CD14-positive monocyte (primary cell): Measurements from ENCODE around the gene UGT1A9. TPM values are rescaled to one million over a fixed set of nuclear protein-coding genes. Genes with fewer than 3 reads are reported as not detected.

Source experiments
- DNase-seq, 3 donors: peaks; one replicate each; pipeline ENCODE4 v3.0.0-alpha.2; 2011 to 2022
- H2AFZ ChIP-seq: 2 replicates; pipeline ENCODE4 v1.6.0; 2012; ENCODE audit warnings: mild to moderate bottlenecking, low read depth, low read length, inconsistent platforms; ENCODE audit not compliant: insufficient read depth, poor library complexity, severe bottlenecking
- H3K27ac ChIP-seq, 2 donors: 1 replicate in 1 of 2; 2 replicates in 1 of 2; pipeline ENCODE4 v1.5.1; 2012 to 2013; ENCODE audit warnings: low read length in 2 of 2, control low read depth in 1 of 2, inconsistent platforms in 1 of 2, low read depth in 1 of 2, mild to moderate bottlenecking in 1 of 2
- H3K27me3 ChIP-seq, 2 donors: one replicate each; pipeline versions ENCODE4 v1.6.0 to v1.6.1; 2011 to 2013; ENCODE audit warnings: low read length in 2 of 2; ENCODE audit not compliant: control insufficient read depth in 2 of 2, insufficient read depth in 2 of 2
- H3K36me3 ChIP-seq, 2 donors: replicated peaks in 1 of 2; 1 replicate in 1 of 2; 2 replicates in 1 of 2; pipeline versions ENCODE4 v1.5.1 to v1.6.1; 2012 to 2013; ENCODE audit warnings: low read length in 2 of 2, control low read depth in 1 of 2, inconsistent platforms in 1 of 2, mild to moderate bottlenecking in 1 of 2; ENCODE audit not compliant: insufficient read depth in 2 of 2, control insufficient read depth in 1 of 2
- H3K4me1 ChIP-seq, 2 donors: 1 replicate in 1 of 2; 2 replicates in 1 of 2; pipeline versions ENCODE4 v1.5.1 to v1.6.1; 2012 to 2013; ENCODE audit warnings: low read length in 2 of 2, control low read depth in 1 of 2, inconsistent platforms in 1 of 2, mild to moderate bottlenecking in 1 of 2, moderate library complexity in 1 of 2; ENCODE audit not compliant: insufficient read depth in 2 of 2, control insufficient read depth in 1 of 2
- H3K4me2 ChIP-seq: replicated peaks from 2 replicates; pipeline ENCODE3; 2012; ENCODE audit warnings: low read length, moderate library complexity, mild to moderate bottlenecking; ENCODE audit not compliant: poor library complexity, severe bottlenecking; ENCODE audit errors: extremely low read depth
- H3K4me3 ChIP-seq, 3 experiments: fragments of 200-600 bp in 1 of 3; sonication (generic) in 1 of 3; replicated peaks in 1 of 3; 1 replicate in 2 of 3; 2 replicates in 1 of 3; pipeline ENCODE4 v1.5.1; 2011 to 2013; ENCODE audit warnings: low read length in 3 of 3, mild to moderate bottlenecking in 3 of 3, control low read depth in 2 of 3, low read depth in 2 of 3, inconsistent platforms in 1 of 3, moderate library complexity in 1 of 3
- H3K79me2 ChIP-seq: 2 replicates; pipeline ENCODE4 v1.6.0; 2012; ENCODE audit warnings: mild to moderate bottlenecking, control low read depth, inconsistent platforms, low read length, moderate library complexity; ENCODE audit not compliant: insufficient read depth
- H3K9ac ChIP-seq: 2 replicates; pipeline ENCODE4 v1.6.0; 2017; ENCODE audit warnings: low read length, mild to moderate bottlenecking; ENCODE audit not compliant: insufficient read depth, poor library complexity, severe bottlenecking
- H3K9me3 ChIP-seq, 2 donors: replicated peaks in 1 of 2; 1 replicate in 1 of 2; 2 replicates in 1 of 2; pipeline versions ENCODE4 v1.5.1 to v1.6.1; 2012 to 2013; ENCODE audit warnings: low read length in 2 of 2, control low read depth in 1 of 2; ENCODE audit not compliant: control insufficient read depth in 1 of 2, insufficient read depth in 1 of 2
- H4K20me1 ChIP-seq: 2 replicates; pipeline ENCODE4 v1.6.0; 2012; ENCODE audit warnings: mild to moderate bottlenecking, low read length, control low read depth, moderate library complexity; ENCODE audit not compliant: insufficient read depth
- H3K27ac Mint-ChIP-seq, 7 donors: one replicate each; pipeline ENCODE4 v1.8.0; 2020; ENCODE audit warnings: mild to moderate bottlenecking in 7 of 7, mixed read lengths in 7 of 7, moderate library complexity in 6 of 7, inconsistent platforms in 2 of 7
- H3K27me3 Mint-ChIP-seq, 3 donors: one replicate each; pipeline ENCODE4 v1.8.0; 2021 to 2022; ENCODE audit warnings: low read depth in 3 of 3, mild to moderate bottlenecking in 3 of 3, mixed read lengths in 3 of 3, moderate library complexity in 3 of 3, inconsistent platforms in 1 of 3
- H3K36me3 Mint-ChIP-seq, 2 donors: one replicate each; pipeline ENCODE4 v1.8.0; 2020; ENCODE audit warnings: mixed read lengths in 2 of 2, inconsistent platforms in 1 of 2, mild to moderate bottlenecking in 1 of 2
- H3K4me1 Mint-ChIP-seq: one replicate; pipeline ENCODE4 v1.8.0; 2020; ENCODE audit warnings: mild to moderate bottlenecking, mixed read lengths
- H3K4me3 Mint-ChIP-seq, 2 donors: one replicate each; pipeline ENCODE4 v1.8.0; 2020; ENCODE audit warnings: mild to moderate bottlenecking in 2 of 2, mixed read lengths in 2 of 2, moderate library complexity in 1 of 2
- H3K9me3 Mint-ChIP-seq, 7 donors: one replicate each; pipeline ENCODE4 v1.8.0; 2020 to 2022; ENCODE audit warnings: mixed read lengths in 7 of 7, mild to moderate bottlenecking in 6 of 7, moderate library complexity in 6 of 7, inconsistent platforms in 2 of 7
- CTCF ChIP-seq: fragments of 200-600 bp; IDR thresholded peaks from one replicate; pipeline ENCODE4 v1.8.0; 2022; ENCODE audit warnings: antibody characterized with exemption, mild to moderate bottlenecking
- WGBS: methylation state at CpG from one replicate; pipeline ENCODE4 v1.1.5; 2013; ENCODE audit warnings: missing lambda C conversion rate; ENCODE audit not compliant: insufficient coverage; 5-methylcytosine and 5-hydroxymethylcytosine counted together
- intact Hi-C, 2 donors: fragments of 100-400 bp; cut with micrococcal nuclease; formaldehyde crosslinking; loops; one replicate each; pipeline versions ENCODE4 v1.15.0 to v1.15.1; 2023
- polyA plus RNA-seq, 3 donors: library from polyadenylated mRNA; depleted of rRNA in 1 of 3; unstranded in 2 of 3; stranded (reverse) in 1 of 3; fragments of 300-500 nt in 2 of 3; fragments of >200 nt in 1 of 3; fragmentation: Illumina TruSeq in 2 of 3; gene quantifications; 1 replicate in 2 of 3; 2 replicates in 1 of 3; pipeline ENCODE4 v1.2.3, GENCODE V29; 2012 to 2021

The UGT1A9 gene
- polyA plus RNA-seq, 3 donors, result not detected

GRCh38 chr2:233796254-233796653 lies 124.6 kb downstream of the UGT1A9 start:
- Histone ChIP-seq H3K36me3 (no peaks in the 10 kb centered on the region), H4K20me1 (no peaks in the 10 kb centered on the region), H3K27ac (no peak overlapping the region), H3K9ac (no peak overlapping the region), H3K9me3 (no peaks in the 10 kb centered on the region), H2AFZ (no peak overlapping the region), H3K4me3 (no peak overlapping the region), H3K4me1 (no peaks in the 10 kb centered on the region), H3K79me2 (no peaks in the 10 kb centered on the region), H3K4me2 (no peak overlapping the region), H3K27me3 (no peaks in the 10 kb centered on the region)
- no peak overlapping the region for H3K4me3 Mint-ChIP-seq
- WGBS, result 92% methylated on average over 3 of the region's 9 CpGs
- no peaks in the 10 kb centered on the region for H3K4me1 Mint-ChIP-seq
- H3K27me3 Mint-ChIP-seq, result peaks cover 0 to 9% (median 7%) of the 10 kb centered on the region in 3 donors
- peaks cover 0 to 2% (median 0%) of the 10 kb centered on the region in 7 donors for H3K9me3 Mint-ChIP-seq
- H3K36me3 Mint-ChIP-seq, result no peaks in the 10 kb centered on the region
- intact Hi-C loops, result no loop called here
- H3K27ac Mint-ChIP-seq, result no peak overlapping the region
- TF ChIP-seq CTCF, result no peak
- DNase-seq, result no peak

GRCh38 chr2:233798335-233799086 lies 126.8 kb downstream of the UGT1A9 start:
- no peak for TF ChIP-seq CTCF
- Mint-ChIP-seq H3K27ac (no peak overlapping the region), H3K36me3 (no peaks in the 10 kb centered on the region), H3K9me3 (peaks cover 0 to 2% (median 0%) of the 10 kb centered on the region in 7 donors), H3K27me3 (peaks cover 0 to 11% (median 7%) of the 10 kb centered on the region in 3 donors), H3K4me3 (no peak overlapping the region), H3K4me1 (no peaks in the 10 kb centered on the region)
- Histone ChIP-seq H4K20me1 (no peaks in the 10 kb centered on the region), H3K9ac (no peak overlapping the region), H3K79me2 (no peaks in the 10 kb centered on the region), H3K4me1 (no peaks in the 10 kb centered on the region), H3K27me3 (no peaks in the 10 kb centered on the region), H3K9me3 (no peaks in the 10 kb centered on the region), H3K4me3 (no peak overlapping the region), H3K27ac (no peak overlapping the region), H3K36me3 (no peaks in the 10 kb centered on the region), H3K4me2 (no peak overlapping the region), H2AFZ (no peak overlapping the region)
- intact Hi-C loops, result no loop called here
- no peak for DNase-seq
- 89% methylated on average over 12 of the region's 14 CpGs for WGBS
